GM10248 (cell line): ENCODE data around the gene ROR2.
"Not testable (repeated sequence)": the region's sequence is repeated elsewhere in the genome, so short reads cannot be mapped to it uniquely, and the experiment has no call there.

ENCODE experiments used
- CTCF ChIA-PET: fragments of 300-600 bp; sonication (Branson Sonifier 250); formaldehyde crosslinking; extraction: SDS; loops from one replicate; lab custom pipeline; 2021; ENCODE audit warnings: antibody characterized with exemption; lab: Yijun Ruan, JAX
- POLR2A ChIA-PET: fragments of 350-650 bp; sonication (Branson Sonifier 250); formaldehyde crosslinking; extraction: SDS; loops from one replicate; lab custom pipeline; 2020; ENCODE audit warnings: antibody characterized with exemption; lab: Yijun Ruan, JAX
- DNase-seq: peaks from one replicate; pipeline ENCODE4 v3.0.0; 2012; ENCODE audit errors: extremely low spot score
- TF ChIP-seq, protein P1 (sequence below): IDR thresholded peaks from 2 replicates; pipeline ENCODE4 v1.5.1; 2012; ENCODE audit warnings: mild to moderate bottlenecking, low read depth; ENCODE audit errors: extremely low read depth, missing control alignments, control extremely low read depth

ROR2 gene

DNA sequence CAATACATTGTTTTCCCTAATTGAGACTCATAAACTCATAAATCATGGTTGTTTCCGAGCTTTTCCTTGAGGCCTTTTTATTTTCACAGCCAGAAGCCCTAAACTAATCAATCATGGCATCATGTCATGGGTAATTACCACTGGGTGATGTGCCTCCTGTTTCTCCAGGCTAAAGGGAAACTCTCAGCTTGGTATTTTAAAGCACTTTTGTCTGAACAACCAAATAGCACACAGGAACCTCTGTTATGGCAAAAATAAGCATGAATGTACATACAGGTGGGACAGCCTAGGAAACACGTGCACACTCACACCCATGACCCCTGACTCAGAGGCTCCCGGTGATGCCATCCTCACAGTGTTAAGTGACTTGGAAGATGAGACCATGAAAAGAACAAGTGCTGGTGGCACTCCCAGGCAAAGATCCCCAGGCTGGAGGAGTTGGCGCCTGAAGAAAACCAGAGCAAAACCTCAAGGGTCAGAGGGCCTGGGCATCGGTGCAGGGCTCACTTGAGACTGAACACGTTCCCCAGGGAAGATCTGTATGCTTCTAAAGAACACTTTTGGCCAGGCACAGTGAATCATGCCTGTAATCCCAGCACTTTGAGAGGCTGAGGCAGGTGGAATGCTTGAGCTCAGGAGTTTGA is 154.3 kb downstream of the ROR2 start:
- CTCF ChIA-PET: no interaction called here
- TF ChIP-seq, protein P1, sequence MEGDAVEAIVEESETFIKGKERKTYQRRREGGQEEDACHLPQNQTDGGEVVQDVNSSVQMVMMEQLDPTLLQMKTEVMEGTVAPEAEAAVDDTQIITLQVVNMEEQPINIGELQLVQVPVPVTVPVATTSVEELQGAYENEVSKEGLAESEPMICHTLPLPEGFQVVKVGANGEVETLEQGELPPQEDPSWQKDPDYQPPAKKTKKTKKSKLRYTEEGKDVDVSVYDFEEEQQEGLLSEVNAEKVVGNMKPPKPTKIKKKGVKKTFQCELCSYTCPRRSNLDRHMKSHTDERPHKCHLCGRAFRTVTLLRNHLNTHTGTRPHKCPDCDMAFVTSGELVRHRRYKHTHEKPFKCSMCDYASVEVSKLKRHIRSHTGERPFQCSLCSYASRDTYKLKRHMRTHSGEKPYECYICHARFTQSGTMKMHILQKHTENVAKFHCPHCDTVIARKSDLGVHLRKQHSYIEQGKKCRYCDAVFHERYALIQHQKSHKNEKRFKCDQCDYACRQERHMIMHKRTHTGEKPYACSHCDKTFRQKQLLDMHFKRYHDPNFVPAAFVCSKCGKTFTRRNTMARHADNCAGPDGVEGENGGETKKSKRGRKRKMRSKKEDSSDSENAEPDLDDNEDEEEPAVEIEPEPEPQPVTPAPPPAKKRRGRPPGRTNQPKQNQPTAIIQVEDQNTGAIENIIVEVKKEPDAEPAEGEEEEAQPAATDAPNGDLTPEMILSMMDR: no peak
- POLR2A ChIA-PET: no interaction called here
- DNase-seq: no peak

DNA sequence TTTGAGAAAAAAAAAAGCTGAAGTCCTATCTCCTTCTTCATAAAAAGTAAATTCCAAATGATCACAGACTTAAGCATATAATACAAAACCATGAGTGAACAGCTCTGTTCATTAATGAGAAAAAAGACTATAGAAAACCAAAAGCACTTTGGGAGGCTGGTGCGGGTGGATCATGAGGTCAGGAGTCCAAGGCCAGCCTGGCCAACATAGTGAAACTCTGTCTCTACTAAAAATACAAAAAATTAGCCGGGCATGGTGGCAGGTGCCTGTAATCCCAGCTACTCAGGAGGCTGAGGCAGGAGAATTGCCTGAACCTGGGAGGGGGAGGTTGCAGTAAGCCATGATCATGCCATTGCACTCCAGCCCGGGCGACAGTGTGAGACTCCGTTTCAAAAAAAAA is 156.7 kb downstream of the ROR2 start:
- POLR2A ChIA-PET, DNase-seq: not testable (repeated sequence)
- CTCF ChIA-PET: interaction anchor here (1.3 kb wide), 1 partner anchor 17 kb away, joined by 3 read pairs; no protein-coding TSS in a partner anchor

DNA sequence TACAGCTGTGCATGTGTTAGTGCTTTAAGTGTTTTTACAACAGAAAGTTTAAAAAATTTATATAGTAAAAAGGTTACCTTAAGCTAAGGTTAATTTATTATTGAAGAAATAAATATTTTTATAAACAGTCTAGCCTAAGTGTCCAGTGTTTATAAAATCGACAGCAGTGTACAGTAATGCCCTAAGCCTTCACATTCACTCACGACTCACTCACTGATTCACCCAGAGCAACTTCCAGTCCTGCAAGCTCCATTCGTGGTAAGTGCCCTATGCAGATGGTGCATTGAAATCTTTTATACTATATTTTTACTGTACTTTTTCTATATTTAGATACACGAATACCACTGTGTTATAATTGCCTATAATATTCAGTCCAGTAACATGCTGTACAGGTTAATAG is 159.1 kb downstream of the ROR2 start:
- no peak for DNase-seq
- ChIA-PET POLR2A (no interaction called here), CTCF (interaction anchor here (1.0 kb wide), 1 partner anchor 17 kb away, joined by 4 read pairs; no protein-coding TSS in a partner anchor)
- TF ChIP-seq, protein P1: no peak

DNA sequence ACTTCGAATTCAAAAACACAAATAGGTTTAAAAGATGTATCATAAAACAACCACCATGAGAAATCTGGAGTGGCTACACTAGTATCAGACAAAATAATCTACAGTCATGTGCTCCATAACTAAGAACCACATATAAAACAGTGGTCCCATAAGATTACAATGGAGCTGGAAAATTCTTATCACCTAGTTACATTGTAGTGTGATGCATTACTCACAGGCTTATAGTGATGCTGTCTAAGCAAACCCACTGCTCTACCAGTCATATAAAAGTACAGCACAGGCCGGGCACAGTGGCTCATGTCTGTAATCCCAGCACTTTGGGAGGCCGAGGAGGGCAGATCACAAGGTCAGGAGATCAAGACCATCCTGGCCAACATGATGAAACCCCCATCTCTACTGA is 160.1 kb downstream of the ROR2 start:
- POLR2A ChIA-PET: no interaction called here
- DNase-seq: no peak
- CTCF ChIA-PET: no interaction called here
- TF ChIP-seq, protein P1: no peak

DNA sequence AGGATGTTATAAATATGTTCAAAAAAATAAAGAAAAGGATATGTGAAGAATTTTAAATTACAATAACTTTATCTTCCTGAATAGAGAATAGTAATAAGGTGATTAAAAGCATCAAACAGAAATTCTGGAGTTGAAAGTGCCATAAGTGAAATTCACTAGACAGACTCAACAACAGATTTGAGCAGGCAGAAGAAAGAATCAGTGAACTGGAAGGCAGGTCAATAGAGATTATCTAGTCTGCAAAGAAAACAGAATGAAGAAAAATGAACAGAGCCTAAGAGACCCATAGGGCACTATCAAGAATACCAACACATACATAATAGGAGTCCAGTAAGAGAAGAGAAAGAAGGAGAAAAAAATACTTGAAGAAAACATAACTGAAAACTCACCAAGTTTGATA is 162.1 kb downstream of the ROR2 start:
- POLR2A ChIA-PET: no interaction called here
- DNase-seq: no peak
- TF ChIP-seq, protein P1: no peak
- CTCF ChIA-PET: no interaction called here

DNA sequence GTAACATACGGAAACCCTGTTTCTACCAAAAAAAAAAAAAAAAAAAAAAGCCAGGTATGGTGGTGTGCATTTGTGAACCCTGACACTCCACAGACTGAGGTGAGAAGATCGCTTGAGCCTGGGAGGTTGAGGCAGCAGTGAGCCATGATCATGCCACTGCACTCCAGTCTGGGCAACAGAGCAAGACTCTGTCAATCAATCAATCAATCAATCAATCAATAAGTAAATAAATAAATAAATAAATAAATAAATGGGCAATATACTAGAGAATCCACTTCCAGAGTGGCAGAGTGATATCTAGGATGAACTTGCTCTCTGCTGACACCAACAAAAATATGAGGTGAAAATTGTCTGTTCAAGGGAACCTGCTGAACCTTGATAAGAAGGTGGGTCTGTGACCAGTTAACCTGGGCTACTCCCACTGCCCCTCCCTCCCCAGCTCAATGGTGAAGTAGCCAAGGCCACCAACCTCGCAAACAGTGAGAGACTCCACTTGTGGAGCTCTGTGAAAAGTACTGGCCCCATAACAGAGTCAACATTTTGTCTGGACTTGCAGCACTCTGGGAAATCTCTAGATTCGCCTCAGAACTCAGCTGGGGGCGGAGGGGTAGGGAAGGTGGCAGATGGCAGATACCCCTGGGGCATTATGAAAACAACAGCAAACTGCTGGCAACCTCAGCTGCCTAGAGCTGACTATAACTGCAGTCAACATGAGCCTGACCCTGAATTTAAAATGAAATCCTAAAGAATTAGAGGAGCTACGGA is 163.7 kb downstream of the ROR2 start:
- CTCF ChIA-PET: no interaction called here
- no peak for DNase-seq
- TF ChIP-seq, protein P1: no peak
- POLR2A ChIA-PET: no interaction called here

DNA sequence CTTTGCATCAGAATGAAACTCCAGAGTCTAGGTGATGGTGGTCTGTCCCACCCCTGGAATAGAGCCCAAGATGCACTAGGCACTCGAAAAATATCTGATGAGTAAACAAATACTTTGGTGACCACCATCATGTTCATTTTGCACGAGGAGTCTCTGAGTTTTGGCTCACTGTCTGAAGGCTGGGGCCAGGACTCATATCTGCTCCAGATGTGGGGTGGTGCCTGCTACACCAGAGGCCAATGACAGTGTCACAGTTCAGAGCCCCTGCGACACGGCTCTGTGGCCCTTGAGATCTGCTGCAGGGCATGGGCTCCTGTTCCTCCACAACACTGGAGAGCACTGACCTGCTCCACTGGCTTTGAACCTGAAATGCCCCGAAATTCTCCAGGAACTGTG is 164.6 kb downstream of the ROR2 start:
- POLR2A ChIA-PET: no interaction called here
- TF ChIP-seq, protein P1: no peak
- no peak for DNase-seq
- CTCF ChIA-PET: no interaction called here
